Mesendoderm (in vitro differentiated cells): ENCODE measurements around the gene CDH23.

ENCODE experiments used
- DNase-seq: peaks from one replicate; pipeline ENCODE4 v3.0.0; 2013
- H2AK5ac ChIP-seq: 2 replicates; pipeline ENCODE4 v1.6.1; 2013; ENCODE audit warnings: low read length, inconsistent platforms
- H2BK120ac ChIP-seq: 2 replicates; pipeline ENCODE4 v1.6.1; 2013; ENCODE audit warnings: low read depth, mild to moderate bottlenecking, low read length, moderate library complexity, mixed read lengths
- H2BK15ac ChIP-seq: replicated peaks from 2 replicates; pipeline ENCODE4 v1.6.1; 2013; ENCODE audit warnings: low read depth, mild to moderate bottlenecking, moderate library complexity
- H2BK5ac ChIP-seq: 2 replicates; pipeline ENCODE4 v1.6.1; 2013; ENCODE audit warnings: low read length, inconsistent platforms
- H3K18ac ChIP-seq: 2 replicates; pipeline ENCODE4 v1.6.1; 2013; ENCODE audit warnings: mild to moderate bottlenecking, low read length, mixed read lengths
- H3K23ac ChIP-seq: one replicate; pipeline ENCODE4 v1.6.1; 2013; ENCODE audit warnings: low read length
- H3K27ac ChIP-seq: 2 replicates; pipeline ENCODE4 v1.5.1; 2013; ENCODE audit warnings: low read depth, mild to moderate bottlenecking, inconsistent platforms, low read length, moderate library complexity
- H3K27me3 ChIP-seq: 2 replicates; pipeline ENCODE4 v1.6.1; 2013; ENCODE audit warnings: low read length, control low read depth, mild to moderate bottlenecking, inconsistent platforms; ENCODE audit not compliant: insufficient read depth, poor library complexity
- H3K36me3 ChIP-seq: 2 replicates; pipeline ENCODE4 v1.6.1; 2013; ENCODE audit warnings: low read length, inconsistent platforms; ENCODE audit not compliant: control insufficient read depth, insufficient read depth
- H3K4ac ChIP-seq: one replicate; pipeline ENCODE4 v1.6.1; 2013; ENCODE audit warnings: low read depth, mild to moderate bottlenecking, low read length, moderate library complexity
- H3K4me1 ChIP-seq: 2 replicates; pipeline ENCODE4 v1.6.1; 2013; ENCODE audit warnings: low read depth, low read length, inconsistent platforms; ENCODE audit not compliant: control insufficient read depth
- H3K4me2 ChIP-seq: 2 replicates; pipeline ENCODE4 v1.6.1; 2013; ENCODE audit warnings: low read length
- H3K4me3 ChIP-seq: 2 replicates; pipeline ENCODE4 v1.5.1; 2013; ENCODE audit warnings: mild to moderate bottlenecking, low read length
- H3K56ac ChIP-seq: one replicate; pipeline ENCODE4 v1.6.1; 2013; ENCODE audit warnings: low read length
- H3K79me1 ChIP-seq: 2 replicates; pipeline ENCODE4 v1.6.1; 2013; ENCODE audit warnings: low read length, inconsistent platforms
- H3K79me2 ChIP-seq: 2 replicates; pipeline ENCODE4 v1.6.1; 2013; ENCODE audit warnings: mild to moderate bottlenecking, low read length; ENCODE audit not compliant: control insufficient read depth, insufficient read depth
- H3K9ac ChIP-seq: 2 replicates; pipeline ENCODE4 v1.6.1; 2013; ENCODE audit warnings: low read length, inconsistent platforms
- H4K5ac ChIP-seq: one replicate; pipeline ENCODE4 v1.6.1; 2013; ENCODE audit warnings: low read length
- H4K8ac ChIP-seq: one replicate; pipeline ENCODE4 v1.6.1; 2013; ENCODE audit warnings: low read depth, mild to moderate bottlenecking, control low read depth, low read length, moderate library complexity
- WGBS: extraction: QIAGEN DNeasy Blood & Tissue Kit; methylation state at CpG from one replicate; pipeline ENCODE4 v1.1.7; 2013; ENCODE audit warnings: low lambda C conversion rate, missing lambda C conversion rate; ENCODE audit not compliant: insufficient coverage; ENCODE audit errors: extremely low coverage; 5-methylcytosine and 5-hydroxymethylcytosine counted together

The CDH23 gene

GRCh38 chr10:71725249-71725648 is 328.5 kb downstream of the CDH23 start:
- no peak overlapping the region for H3K4me3 ChIP-seq
- no peaks in the 10 kb centered on the region for H3K79me1 ChIP-seq
- H3K36me3 ChIP-seq: no peaks in the 10 kb centered on the region
- H4K8ac ChIP-seq: no peak overlapping the region
- no peaks in the 10 kb centered on the region for H3K27me3 ChIP-seq
- no peak overlapping the region for H2BK15ac ChIP-seq
- H2AK5ac ChIP-seq: no peak overlapping the region
- no peak overlapping the region for H3K56ac ChIP-seq
- no peaks in the 10 kb centered on the region for H3K79me2 ChIP-seq
- WGBS: no CpG with 5 or more reads among the region's 14 CpGs
- H2BK5ac ChIP-seq: no peak overlapping the region
- H3K4me1 ChIP-seq: no peaks in the 10 kb centered on the region
- no peak for DNase-seq
- no peak overlapping the region for H3K18ac ChIP-seq
- H3K23ac ChIP-seq: no peak overlapping the region
- H4K5ac ChIP-seq: no peak overlapping the region
- no peak overlapping the region for H3K27ac ChIP-seq
- H2BK120ac ChIP-seq: no peak overlapping the region
- H3K4me2 ChIP-seq: no peak overlapping the region
- no peak overlapping the region for H3K4ac ChIP-seq
- no peak overlapping the region for H3K9ac ChIP-seq

- Histone ChIP-seq H3K79me1 (no peaks in the 10 kb centered on the region), H3K79me2 (no peaks in the 10 kb centered on the region), H3K27ac (no peak overlapping the region), H3K27me3 (no peaks in the 10 kb centered on the region), H3K36me3 (no peaks in the 10 kb centered on the region), H3K23ac (no peak overlapping the region), H2BK15ac (no peak overlapping the region), H3K18ac (no peak overlapping the region), H3K9ac (no peak overlapping the region), H3K4me1 (no peaks in the 10 kb centered on the region), H3K4me2 (no peak overlapping the region), H4K5ac (no peak overlapping the region), H2BK120ac (no peak overlapping the region), H3K4ac (no peak overlapping the region), H3K4me3 (no peak overlapping the region), H2BK5ac (no peak overlapping the region), H3K56ac (no peak overlapping the region), H2AK5ac (no peak overlapping the region), H4K8ac (no peak overlapping the region)
- DNase-seq: peak; percentile 83
- WGBS: no CpG with 5 or more reads among the region's 9 CpGs
Observed at GRCh38 chr10:71725998-71726579, 329.4 kb downstream of the CDH23 start.

DNA sequence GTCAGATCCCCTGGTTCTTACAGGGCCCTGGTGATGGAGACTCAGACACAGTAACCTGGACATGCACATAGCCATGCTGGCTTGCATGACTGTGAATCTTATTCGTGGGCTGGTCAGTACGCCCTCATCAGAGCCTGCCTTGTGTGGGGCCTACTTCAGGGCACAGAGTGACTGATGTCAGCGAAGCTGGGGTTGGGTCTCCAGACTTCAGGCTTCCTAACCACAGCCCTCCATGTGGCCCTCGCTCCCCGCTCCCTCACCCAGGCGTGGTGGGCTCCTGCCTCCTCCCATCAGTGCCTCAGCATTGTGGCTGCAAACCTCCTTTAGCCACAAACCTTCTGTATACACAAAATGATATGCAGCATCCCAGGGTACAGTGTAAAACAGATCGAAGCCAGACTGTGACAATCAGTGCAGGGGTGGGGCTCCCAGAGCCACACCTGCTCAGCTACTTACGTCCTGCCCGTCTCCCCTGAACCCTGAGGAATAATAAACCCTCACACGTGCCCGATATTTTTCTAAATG is 329.9 kb downstream of the CDH23 start:
- no peak overlapping the region for H3K4me3 ChIP-seq
- no peak overlapping the region for H3K23ac ChIP-seq
- peak overlapping the region; percentile 42 for H3K56ac ChIP-seq
- H3K27ac ChIP-seq: no peak overlapping the region
- H4K5ac ChIP-seq: no peak overlapping the region
- no peaks in the 10 kb centered on the region for H3K79me1 ChIP-seq
- no peak overlapping the region for H2AK5ac ChIP-seq
- H3K4ac ChIP-seq: no peak overlapping the region
- no peak overlapping the region for H3K4me2 ChIP-seq
- no peaks in the 10 kb centered on the region for H3K36me3 ChIP-seq
- no peak overlapping the region for H2BK120ac ChIP-seq
- H3K18ac ChIP-seq: no peak overlapping the region
- no peak overlapping the region for H2BK5ac ChIP-seq
- no peak for DNase-seq
- no peak overlapping the region for H4K8ac ChIP-seq
- H3K9ac ChIP-seq: no peak overlapping the region
- no peak overlapping the region for H2BK15ac ChIP-seq
- no peaks in the 10 kb centered on the region for H3K4me1 ChIP-seq
- H3K27me3 ChIP-seq: no peaks in the 10 kb centered on the region
- WGBS: no CpG with 5 or more reads among the region's 11 CpGs
- H3K79me2 ChIP-seq: no peaks in the 10 kb centered on the region

GRCh38 chr10:71727105-71727737 is 330.5 kb downstream of the CDH23 start:
- H2AK5ac ChIP-seq: no peak overlapping the region
- no peak overlapping the region for H3K23ac ChIP-seq
- H3K27me3 ChIP-seq: no peaks in the 10 kb centered on the region
- no peak overlapping the region for H3K56ac ChIP-seq
- no peaks in the 10 kb centered on the region for H3K79me2 ChIP-seq
- H3K36me3 ChIP-seq: no peaks in the 10 kb centered on the region
- no peak overlapping the region for H3K27ac ChIP-seq
- H3K4ac ChIP-seq: no peak overlapping the region
- no peaks in the 10 kb centered on the region for H3K79me1 ChIP-seq
- H3K4me3 ChIP-seq: no peak overlapping the region
- no CpG with 5 or more reads among the region's 12 CpGs for WGBS
- no peak overlapping the region for H2BK120ac ChIP-seq
- no peak overlapping the region for H3K18ac ChIP-seq
- H4K5ac ChIP-seq: no peak overlapping the region
- no peak overlapping the region for H4K8ac ChIP-seq
- H2BK15ac ChIP-seq: no peak overlapping the region
- H2BK5ac ChIP-seq: no peak overlapping the region
- no peak for DNase-seq
- H3K4me1 ChIP-seq: no peaks in the 10 kb centered on the region
- no peak overlapping the region for H3K4me2 ChIP-seq
- no peak overlapping the region for H3K9ac ChIP-seq

DNA sequence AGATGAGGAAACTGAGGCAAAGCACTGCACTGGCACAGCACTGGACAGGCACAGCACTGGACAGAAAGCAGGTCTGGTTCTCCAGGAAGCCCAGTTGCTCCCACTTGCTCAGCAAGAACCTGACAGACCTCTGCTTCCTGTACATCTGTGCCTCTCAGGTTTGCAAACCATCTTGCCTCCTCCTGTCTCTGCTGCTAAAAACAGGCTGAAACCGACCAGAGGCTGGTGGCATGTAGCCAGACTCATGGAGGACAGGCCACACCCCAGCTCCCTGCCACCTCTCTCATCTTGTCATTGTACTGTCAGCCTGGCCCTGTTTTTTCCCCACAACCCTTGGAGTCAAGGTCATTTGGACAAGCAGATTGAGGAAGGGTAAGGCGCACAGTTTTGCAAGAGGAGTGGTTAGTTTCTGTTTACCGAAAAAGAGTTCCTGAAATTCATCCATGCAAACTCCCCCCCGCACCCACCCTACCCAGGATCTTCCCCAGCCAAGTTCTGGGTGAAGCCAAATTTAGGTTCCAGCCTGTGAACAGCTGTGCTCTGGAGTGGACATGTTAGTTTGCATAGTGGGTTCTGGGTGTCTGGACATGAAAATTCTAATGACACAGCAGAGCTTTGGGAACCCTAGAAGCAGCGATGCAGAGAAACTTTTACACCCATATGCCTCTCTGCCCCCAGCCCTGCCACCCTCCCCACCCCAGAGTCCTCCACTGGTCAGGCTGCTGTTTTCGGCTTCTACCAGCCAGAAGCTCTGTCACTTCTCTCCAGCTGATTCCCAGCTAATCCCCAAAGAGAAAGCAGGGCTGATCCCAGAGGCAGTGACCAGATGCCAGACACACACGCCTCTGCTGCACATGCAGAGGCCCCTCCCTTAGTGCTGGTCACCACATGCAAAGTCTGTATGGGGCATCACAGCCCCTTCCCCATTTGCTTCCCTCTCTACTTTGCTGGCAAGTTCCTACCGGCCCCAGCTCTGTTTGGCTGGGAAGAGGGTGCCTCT is 331.3 kb downstream of the CDH23 start:
- Histone ChIP-seq H3K79me2 (no peaks in the 10 kb centered on the region), H3K4ac (no peak overlapping the region), H2AK5ac (no peak overlapping the region), H3K27me3 (no peaks in the 10 kb centered on the region), H3K27ac (no peak overlapping the region), H4K8ac (no peak overlapping the region), H2BK120ac (no peak overlapping the region), H3K4me2 (no peak overlapping the region), H3K4me3 (no peak overlapping the region), H3K4me1 (no peaks in the 10 kb centered on the region), H2BK5ac (no peak overlapping the region), H4K5ac (no peak overlapping the region), H3K18ac (no peak overlapping the region), H3K9ac (no peak overlapping the region), H2BK15ac (no peak overlapping the region), H3K79me1 (no peaks in the 10 kb centered on the region), H3K23ac (no peak overlapping the region), H3K36me3 (no peaks in the 10 kb centered on the region), H3K56ac (no peak overlapping the region)
- DNase-seq: no peak
- no CpG with 5 or more reads among the region's 8 CpGs for WGBS
